Tongue (tissue), 2 donors: ENCODE results near the gene JAZF1. TPM values are rescaled to one million over a fixed set of nuclear protein-coding genes. Genes with fewer than 3 reads are reported as not detected.
A peak's percentile ranks its signal among the peaks of the same experiment; 100 is the strongest.

ENCODE experiments used
- DNase-seq: peaks from one replicate; pipeline ENCODE4 v3.0.0-alpha.2; 2015
- total RNA-seq: library from RNA; depleted of rRNA; stranded (reverse); fragments of >200 nt; gene quantifications from one replicate; pipeline ENCODE4 v1.2.3, GENCODE V29; 2014

The JAZF1 gene
- total RNA-seq, 1 donor from 2014 or later: 30.4 TPM

- DNase-seq: no peak
Observed at GRCh38 chr7:28006491-28006890, 174.1 kb downstream of the JAZF1 start.

- no peak for DNase-seq
Observed at GRCh38 chr7:28005847-28006231, 174.8 kb downstream of the JAZF1 start.

- DNase-seq: no peak
Observed at GRCh38 chr7:28005075-28005846, 175.3 kb downstream of the JAZF1 start.

- no peak for DNase-seq
Observed at GRCh38 chr7:28003408-28003807, 177.2 kb downstream of the JAZF1 start.

- DNase-seq: no peak
Observed at GRCh38 chr7:28002638-28003037, 178.0 kb downstream of the JAZF1 start.

- no peak for DNase-seq
Observed at GRCh38 chr7:28001896-28002295, 178.7 kb downstream of the JAZF1 start.

- DNase-seq: no peak
Observed at GRCh38 chr7:27999829-28000228, 180.8 kb downstream of the JAZF1 start.

GRCh38 chr7:27998382-27998781 lies 182.2 kb downstream of the JAZF1 start:
- DNase-seq: no peak

GRCh38 chr7:27997188-27997707 lies 183.3 kb downstream of the JAZF1 start:
- DNase-seq: no peak

GRCh38 chr7:27996141-27996540 lies 184.5 kb downstream of the JAZF1 start:
- DNase-seq: no peak

- no peak for DNase-seq
Observed at GRCh38 chr7:27995228-27995627, 185.4 kb downstream of the JAZF1 start.

GRCh38 chr7:27994639-27995038 lies 186.0 kb downstream of the JAZF1 start:
- no peak for DNase-seq

GRCh38 chr7:27992755-27993493 lies 187.7 kb downstream of the JAZF1 start:
- peak; percentile 49 for DNase-seq

- DNase-seq: peak; percentile 39
Observed at GRCh38 chr7:27992097-27992496, 188.5 kb downstream of the JAZF1 start.

- DNase-seq: no peak
Observed at GRCh38 chr7:27991006-27991528, 189.5 kb downstream of the JAZF1 start.

- no peak for DNase-seq
Observed at GRCh38 chr7:27976531-27976930, 204.1 kb downstream of the JAZF1 start.

- no peak for DNase-seq
Observed at GRCh38 chr7:27973625-27974024, 207.0 kb downstream of the JAZF1 start.

GRCh38 chr7:27972276-27972675 lies 208.3 kb downstream of the JAZF1 start:
- DNase-seq: no peak

- no peak for DNase-seq
Observed at GRCh38 chr7:27971171-27971812, 209.3 kb downstream of the JAZF1 start.

- no peak for DNase-seq
Observed at GRCh38 chr7:27970350-27970749, 210.2 kb downstream of the JAZF1 start.

GRCh38 chr7:27969346-27969745 lies 211.2 kb downstream of the JAZF1 start:
- no peak for DNase-seq

- DNase-seq: no peak
Observed at GRCh38 chr7:27967639-27968038, 213.0 kb downstream of the JAZF1 start.
